NCI-H748 (cell line): Measurements from ENCODE around the gene MSRB1.
"Not testable (repeated sequence)": the region's sequence is repeated elsewhere in the genome, so short reads cannot be mapped to it uniquely, and the experiment has no call there.

Source experiments
- DNase-seq: peaks from one replicate; lab custom pipeline; 2025; ENCODE audit not compliant: unreplicated experiment; lab: John Stamatoyannopoulos, UW

Gene MSRB1

DNA sequence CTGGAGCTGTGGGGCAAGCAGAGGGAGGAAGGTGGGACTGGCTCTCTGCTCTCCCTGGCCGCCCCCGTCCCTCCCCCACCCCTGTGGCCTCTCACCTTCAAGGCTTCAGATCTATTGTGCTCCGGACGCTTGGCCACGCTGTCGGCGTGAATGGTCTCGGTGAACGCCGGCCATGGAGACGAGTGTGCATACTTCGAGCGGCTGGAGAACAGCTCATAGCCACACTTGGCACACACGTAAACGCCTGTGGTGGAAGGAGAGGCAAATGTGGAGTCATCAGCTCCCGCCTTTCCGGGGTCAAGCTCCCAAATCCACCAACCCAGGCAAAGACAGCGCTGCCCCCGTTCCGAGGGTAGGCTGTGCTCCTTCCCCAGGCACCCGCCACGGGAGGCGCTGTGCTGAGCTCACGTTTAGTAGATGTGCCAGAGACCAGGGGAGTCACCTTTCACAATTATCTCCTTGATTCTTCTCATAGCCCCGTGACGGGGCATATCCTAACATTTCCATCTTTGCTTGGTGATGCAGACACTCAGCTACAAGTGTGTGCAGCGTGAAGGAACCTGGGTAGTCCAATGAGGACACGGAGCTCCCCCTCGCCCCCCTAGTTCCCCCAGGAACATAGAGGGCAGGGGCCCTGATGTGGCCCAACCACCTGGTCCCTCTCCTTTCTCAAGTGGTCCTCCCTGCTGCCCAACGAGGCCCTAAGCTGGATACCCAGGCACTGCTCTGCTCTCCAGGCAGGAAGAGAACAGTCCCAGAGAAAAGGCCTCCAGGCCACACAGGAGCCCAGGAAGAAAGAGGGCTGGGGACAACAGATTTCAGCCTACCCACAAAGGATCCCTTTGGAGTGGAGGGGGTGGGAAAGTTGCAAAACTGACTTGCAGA, 1.6 kb downstream of the MSRB1 start:
- DNase-seq, result no peak

DNA sequence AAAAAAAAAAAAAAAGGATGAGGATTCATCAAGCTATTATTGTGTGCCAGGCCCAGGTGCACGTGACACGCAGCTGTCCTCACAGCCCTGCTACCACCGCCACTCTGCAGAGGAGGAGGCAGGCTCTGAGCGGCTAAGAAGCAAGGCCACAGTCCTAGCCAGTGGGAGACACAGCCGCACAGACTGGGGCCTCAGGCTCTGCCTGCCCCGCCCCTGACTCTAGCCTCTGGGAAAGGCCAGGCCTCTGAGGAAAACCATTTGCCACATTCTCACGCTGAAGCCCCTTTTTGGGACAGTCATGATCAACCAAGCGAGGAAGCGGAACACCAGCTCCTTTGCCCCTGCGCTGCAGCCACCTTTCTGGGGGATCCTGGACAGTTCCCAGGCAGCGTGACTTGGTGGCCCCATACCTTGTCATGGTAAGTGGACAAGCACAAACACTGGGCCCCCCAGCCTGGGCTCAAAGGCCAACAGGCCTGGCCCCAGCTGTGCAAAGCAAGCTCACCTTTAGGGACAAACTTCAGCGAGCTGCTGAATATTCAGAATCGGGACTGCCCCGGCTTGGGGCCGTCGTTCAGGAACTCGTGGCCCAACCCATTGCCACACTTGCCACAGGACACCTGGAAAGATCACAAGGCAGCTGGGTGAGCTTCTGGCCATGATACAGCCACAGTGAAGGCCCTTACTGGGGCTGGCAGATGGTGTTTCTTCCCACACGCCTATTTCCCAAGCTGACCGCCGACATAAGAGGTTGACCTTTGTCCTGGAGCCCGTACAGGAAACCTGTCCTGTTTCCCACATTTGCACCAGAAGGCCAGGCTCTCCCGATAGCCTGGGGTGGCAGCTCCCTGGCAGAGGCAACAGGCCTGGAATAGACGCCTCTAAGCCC, 2.5 kb downstream of the MSRB1 start:
- DNase-seq, result no peak

DNA sequence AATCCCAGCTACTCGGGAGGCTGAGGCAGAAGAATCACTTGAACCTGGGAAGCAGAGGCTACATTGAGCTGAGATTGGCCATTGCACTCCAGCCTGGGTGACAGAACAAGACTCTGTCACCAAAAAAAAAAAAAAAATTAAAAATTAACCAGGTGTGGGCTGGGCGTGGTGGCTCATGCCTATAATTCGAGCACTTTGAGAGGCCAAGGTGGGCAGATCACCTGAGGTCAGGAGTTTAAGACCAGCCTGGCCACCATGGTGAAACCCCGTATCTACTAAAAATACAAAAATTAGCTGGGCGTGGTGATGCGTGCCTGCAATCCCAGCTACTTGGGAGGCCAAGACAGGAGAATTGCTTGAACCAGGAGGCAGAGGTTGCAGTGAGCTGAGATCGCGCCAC, 3.2 kb downstream of the MSRB1 start:
- DNase-seq, result not testable (repeated sequence)

DNA sequence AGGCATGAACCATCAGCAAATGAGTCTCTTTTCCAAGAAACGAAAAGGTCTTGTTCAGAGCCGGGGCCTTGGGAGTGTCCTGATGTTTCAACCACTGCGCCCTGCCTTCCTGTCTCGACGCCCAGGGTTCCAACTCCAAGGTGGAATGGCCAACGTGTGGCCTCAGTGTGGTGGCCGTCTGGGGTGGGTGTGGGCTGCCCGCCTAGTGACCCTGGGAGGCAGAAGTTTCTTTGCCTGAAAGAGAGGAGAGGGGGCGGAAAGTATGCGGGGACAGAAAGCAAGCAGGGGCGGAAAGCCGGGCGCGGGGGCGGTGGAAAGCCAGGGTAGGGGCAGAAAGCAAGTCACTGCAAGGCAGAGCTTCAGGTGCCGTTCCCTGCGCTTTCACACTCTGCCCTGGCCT, 4.1 kb downstream of the MSRB1 start:
- no peak for DNase-seq

DNA sequence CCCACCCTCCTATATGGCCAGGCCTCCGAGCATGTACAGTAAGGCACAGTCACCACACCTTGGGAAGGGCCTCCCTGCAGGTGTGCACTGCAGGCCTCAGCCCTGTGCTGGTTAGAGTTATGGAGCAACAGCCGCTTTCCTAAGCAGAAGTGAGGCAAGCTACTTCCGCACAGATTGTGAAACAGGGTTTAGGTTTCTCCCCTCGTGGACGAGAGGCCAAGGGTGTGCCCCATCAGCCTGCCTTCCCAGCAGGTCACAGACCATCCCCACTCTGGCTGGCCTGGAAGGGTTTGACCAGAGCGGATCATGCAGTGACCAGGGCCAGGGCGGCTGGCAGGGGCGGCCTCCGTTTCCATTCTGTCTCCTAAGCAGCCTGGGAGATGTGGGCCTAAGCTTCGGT, 4.7 kb downstream of the MSRB1 start:
- DNase-seq, result no peak

DNA sequence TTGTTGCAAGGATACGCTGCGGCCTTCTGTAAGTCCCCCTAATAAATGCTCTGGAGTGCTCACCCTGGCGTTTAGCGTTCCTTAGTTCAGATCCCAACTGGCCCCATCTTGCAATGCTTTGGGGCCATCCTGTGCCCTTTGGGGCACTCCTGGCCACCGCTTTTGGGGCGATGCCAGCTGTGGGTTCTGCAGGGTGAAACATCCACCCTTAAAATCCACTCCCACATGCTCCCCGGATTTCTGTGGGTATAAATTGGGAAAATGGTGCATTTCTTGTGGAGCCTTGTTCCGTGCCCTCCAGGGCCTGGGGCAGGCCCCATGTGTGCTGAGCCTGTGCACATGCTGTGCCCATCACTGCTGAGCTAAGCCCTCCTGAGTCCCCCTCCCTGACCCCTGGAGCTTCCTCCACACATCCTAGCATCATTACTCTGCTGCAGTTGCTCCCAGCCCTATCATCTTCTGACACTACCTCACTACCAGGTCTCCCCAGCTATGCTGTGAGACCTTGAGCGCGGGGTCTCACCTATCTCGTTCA, 6.0 kb downstream of the MSRB1 start:
- no peak for DNase-seq

DNA sequence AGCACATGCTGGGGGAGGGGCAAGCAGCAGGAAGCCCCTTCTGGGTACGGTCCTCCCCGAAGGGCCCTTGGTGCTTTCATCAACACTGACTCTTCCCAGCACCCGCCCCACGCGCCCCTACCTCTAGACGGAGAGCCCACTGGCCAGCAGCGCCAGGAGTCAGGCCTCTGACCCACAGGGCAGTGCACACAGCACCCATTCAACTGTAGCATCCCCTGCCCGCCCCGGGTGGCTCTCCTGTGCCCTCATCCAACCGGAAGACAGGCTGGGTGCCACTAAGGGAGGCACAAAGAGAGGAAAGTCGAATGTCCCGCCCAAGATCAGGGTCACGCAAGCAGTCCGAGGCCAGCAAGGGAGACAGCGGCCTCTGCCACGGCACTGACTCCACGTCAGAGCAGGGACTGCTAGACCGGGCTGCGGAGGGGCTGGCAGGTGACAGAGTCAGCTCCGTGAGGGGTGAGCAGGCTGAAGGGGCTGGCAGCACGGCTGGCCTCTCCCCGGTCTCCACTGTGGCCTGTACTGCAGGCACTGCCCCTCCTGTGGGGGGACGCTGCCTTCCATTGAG, 9.8 kb downstream of the MSRB1 start:
- no peak for DNase-seq

DNA sequence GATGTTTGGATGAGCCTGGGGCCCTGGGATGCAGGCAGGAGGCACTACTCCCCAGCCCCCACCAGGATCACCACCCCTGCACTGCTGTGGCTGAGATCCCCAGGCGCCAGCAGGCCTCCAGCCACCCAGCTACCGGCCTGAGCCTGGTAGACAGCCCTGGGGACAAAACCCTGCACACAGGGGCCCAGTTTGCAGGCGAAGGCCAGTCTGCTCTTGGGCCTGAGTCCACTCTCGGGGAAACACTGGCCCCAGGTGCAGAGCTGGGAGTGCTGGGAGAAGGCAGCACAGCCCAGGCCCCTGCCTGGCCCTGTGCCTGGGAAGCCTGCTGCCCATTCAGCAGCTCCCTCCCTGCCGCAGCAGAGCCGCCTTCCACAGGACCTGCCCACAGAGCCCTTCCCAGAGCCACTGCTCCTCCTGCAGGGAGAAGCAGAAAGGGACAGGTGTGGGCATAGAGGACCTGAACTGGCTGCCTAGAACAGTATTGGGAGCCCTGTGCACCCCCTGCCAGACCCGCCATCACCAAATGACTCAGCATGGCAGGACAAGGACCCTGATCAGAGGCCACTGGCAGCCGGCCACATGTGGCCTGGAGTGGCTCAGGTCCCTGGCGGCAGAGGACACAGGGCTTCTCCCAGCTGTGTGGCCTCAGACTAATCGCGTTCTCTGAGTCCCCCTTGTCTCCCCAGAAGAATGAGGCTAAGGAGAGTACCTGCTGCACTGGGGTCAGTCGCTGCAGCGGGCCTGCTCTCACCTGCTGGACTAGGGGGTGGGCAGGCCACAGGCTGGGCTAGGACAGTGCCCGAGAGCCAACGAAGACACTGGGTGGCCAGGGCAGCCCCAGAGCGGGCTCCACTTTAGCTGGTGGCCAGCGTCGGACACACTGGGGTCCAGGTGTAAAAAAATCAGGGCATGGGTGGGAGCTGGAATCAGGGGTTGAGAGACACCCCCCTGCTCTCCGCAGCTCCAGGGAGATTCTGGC, 10.7 kb downstream of the MSRB1 start:
- DNase-seq, result peak; percentile 3

DNA sequence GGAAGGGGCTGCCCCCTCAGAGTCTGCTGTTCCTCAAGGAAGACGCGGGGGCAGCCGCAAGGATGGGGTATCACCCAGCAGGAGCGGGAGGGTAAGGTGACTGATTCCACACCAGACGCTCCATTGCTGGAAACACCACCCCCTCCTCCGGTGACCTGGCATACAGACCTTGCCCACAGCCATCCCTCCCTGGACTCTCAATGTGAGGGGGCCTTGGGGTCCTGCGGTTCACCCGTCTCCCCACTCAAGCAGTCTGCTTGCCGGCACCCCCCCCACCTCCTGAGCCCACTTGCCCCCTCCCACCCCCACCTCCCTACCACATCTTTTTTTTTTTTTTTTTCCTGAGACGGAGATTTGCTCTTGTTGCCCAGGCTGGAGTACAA, 12.7 kb downstream of the MSRB1 start:
- DNase-seq, result no peak

DNA sequence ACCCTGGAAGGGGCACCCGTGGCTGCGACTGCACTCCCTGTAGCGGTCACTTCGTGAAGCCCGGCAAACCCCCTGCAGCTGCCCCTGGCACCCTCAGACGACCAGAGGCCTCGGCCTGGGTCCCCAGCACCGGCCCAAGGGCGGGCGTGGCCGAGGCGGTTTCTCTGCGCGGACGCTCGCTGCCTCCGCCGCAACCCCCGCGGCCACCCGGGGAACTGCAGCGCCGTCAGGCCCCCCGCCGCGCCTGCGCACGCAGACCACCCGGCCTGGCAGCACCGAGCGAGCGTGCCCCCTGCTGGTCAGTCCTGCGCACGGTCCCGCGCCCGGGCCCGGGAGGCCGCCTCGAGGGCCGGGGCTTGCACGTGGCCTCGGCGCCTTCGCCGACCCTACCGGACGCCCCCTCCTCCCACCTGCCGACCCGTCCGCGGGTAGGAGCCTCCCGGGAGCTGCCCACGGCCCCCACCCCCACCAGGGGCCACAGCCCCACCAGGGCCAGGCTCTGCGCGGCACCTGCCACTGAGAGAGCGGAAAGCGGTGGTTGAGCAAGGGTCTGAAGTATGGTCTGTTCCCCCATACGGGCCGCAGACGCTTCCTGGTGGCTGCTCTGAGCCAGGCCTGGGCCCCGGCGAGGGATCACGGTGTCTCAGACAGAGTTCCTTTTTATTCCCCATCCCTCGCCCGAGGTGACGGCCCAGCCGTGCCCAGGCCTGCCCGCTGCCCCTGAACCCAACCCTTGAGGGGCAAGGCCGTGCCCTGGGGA, 13.2 kb downstream of the MSRB1 start:
- peak; percentile 79 for DNase-seq

DNA sequence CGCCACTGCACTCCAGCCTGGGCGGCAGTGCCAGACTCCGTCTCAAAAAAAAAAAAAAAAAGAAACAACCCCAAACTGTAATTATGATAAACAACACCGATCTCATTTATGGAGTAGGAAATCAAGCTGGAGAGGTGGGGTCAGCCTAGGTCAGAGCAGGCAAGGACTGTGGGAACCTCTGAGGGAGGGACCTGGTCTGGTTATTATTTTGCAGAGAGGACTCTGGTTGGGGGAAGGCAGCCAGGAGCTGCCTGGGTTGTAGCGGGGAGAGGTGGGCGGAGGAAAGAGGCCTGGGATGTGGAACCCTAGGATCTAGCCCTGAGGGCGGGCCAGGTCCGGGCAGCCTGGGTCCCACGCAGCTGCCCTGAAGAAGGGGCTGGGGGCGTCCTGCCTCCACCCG, 13.9 kb downstream of the MSRB1 start:
- peak; percentile 31 for DNase-seq

DNA sequence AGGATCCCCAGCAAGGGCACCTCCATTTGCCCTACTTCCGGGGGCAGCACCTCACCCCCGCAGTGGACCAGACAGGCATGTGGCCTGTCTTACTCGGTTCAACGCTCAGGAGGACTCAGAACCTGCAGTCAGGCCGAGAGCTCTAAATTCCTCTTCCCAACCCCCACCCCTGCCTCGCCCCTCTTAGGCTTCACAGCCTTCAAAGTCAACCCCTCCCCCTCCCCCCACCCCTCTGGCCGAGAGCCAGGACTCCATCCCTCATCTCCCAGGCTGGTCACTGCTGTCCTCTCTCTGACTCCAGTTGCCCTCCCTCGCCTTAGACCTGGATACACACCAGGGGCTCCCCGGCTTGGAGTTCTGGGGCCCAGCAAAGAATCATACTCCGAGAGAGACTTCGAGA, 16.7 kb downstream of the MSRB1 start:
- DNase-seq, result no peak

DNA sequence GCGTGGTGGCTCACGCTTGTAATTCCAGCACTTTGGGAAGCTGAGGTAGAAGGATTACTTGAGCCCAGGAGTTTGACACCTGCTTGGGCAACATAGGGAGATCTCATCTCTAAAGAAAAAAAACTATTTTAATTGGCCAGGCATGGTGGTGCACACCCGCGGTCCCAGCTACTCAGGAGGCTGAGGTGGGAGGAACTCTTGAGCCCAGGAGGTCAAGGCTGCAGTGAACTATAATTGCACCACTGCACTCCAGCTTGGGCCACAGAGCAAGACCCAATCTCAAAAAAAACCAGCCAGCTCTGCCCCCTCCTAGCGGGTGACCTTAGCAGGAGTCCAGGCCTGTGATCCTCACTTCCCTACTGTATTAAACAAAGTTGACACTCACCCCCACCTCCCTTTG, 18.9 kb downstream of the MSRB1 start:
- no peak for DNase-seq

DNA sequence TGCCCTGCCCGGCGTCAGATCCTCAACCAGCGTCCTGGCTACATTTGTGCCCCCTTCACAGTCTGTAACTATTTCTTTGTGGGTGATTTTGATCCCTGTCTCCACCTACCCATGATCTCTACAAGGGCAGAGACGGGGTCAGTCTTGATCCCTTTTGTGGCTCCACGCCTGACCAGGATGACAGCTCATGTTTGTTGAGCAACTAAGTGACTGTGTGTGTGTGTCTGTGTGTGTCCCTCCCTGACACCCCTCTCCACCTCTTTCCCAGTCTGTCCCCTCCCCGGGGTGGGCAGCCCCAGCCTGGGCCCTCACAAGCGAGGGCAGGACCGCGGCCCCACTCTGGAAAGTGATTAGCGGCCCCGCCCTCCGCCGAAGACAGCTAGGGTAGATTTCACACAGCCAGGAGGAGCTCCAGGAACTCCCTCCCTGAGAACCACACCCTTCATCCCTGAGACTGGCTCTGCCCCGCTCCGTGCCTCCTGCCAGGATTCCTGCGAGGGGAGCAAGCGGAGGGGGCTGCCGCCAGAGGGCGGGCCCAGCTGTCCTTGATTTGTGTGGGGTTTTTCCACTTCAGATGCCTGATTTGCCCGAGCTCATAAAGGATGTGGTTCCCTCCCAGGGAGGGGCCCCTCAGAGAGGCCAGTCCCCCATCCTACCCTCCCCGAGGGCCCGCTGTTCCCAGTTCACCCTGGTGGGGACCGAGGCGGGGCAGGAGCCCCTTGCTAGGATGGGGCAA, 19.5 kb downstream of the MSRB1 start:
- DNase-seq, result peak; percentile 83

DNA sequence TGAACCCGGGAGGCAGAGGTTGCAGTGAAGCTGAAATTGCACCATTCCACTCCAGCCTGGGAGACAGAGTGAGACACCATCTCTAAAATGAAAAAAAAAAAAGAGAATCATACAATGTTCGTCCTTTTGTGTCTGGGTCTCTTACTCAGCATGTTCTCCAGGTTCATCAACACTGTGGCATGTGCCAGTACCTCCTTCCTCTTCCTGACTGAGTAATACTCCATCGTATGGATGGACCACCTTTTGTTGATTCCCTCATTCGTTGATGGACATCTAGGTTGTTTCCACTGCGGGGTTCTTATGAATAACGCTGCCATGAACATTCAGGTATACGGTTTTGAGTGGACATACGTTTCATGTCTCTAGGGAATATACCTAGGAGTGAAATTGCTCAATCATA, 20.6 kb downstream of the MSRB1 start:
- no peak for DNase-seq

DNA sequence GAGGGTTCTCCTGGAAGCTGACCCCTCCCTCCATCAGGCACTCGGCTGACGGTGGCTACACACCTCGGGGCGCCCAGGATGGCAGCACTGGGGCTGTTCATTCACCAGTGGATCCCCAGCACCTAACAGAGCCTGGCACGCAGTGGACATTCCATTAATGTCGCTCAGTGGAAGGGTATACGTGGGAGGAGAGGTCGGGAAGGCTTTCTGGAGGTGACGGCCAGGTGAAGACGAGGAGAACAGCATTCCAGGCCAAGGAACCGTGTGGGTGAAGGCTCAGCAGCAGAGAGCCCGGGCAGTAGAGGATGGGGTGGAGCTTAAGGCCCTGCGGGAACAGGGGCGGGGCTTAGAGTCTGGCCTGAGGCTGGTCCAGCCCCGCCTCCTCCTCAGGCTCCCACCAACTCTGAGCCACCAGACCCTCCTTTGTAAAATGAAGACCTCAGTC, 22.2 kb downstream of the MSRB1 start:
- DNase-seq, result peak; percentile 29

DNA sequence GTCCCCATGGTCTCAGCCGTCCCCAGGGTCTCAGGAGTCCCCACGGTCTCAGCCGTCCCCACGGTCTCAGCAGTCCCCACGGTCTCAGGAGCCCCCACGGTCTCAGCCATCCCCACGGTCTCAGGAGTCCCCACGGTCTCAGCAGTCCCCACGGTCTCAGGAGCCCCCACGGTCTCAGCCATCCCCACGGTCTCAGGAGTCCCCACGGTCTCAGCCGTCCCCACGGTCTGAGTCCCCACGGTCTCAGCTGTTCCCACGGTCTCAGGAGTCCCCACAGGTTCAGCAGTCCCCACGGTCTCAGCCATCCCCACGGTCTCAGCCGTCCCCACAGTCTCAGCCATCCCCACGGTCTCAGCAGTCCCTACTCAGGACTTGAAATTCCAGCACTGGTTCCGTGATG, 22.9 kb downstream of the MSRB1 start:
- DNase-seq, result not testable (repeated sequence)

DNA sequence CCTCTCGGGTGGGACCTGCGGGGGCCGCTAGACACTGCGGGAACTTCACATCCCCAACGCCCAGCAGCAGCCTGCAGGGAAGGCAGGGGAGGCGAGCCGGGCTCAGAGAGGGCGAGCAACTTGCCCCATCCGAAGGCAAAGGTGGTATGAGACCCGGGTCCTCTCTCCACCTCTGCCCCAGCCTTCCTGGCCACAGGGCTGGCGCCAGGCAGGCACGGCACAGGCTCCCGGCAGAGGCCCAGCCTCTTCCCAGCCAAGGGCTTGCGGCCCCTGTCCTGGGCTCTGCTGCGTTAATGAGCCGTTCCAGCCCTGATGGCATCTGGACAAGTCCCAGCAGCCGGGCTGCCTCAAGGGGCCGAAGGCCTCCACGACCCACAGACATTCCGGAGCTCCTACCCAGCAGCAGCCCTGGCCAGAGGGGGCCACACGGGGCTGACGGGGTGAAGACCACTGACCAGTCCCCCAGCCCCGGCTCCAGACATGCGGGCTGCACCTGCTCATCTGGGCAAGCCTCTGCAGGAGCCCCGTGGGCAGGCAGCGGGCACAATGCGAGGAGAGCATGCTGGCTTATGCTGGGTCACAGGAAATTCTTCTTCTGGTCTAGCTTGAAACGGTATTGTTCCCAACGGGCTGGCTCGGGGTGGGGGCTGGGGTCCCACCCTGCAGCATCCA, 23.5 kb downstream of the MSRB1 start:
- DNase-seq, result no peak
